OCI-LY3 (cell line): ENCODE measurements around the gene PLEKHA7.

Experiments used
- H2AFZ ChIP-seq: fragments of 200-600, 300-600 bp; shearing (Covaris generic); 2 replicates; pipeline ENCODE4 v1.6.0; 2014; ENCODE audit warnings: antibody characterized with exemption, low read depth, low read length
- H3K27ac ChIP-seq: fragments of 200-600, 300-600 bp; sonication (generic); 2 replicates; pipeline ENCODE4 v1.5.1; 2014; ENCODE audit warnings: mild to moderate bottlenecking, low read length, moderate library complexity, mixed read lengths
- H3K27me3 ChIP-seq: fragments of 200-600, 300-600 bp; sonication (generic); 2 replicates; pipeline ENCODE4 v1.6.1; 2014; ENCODE audit warnings: low read depth, low read length, mixed read lengths
- H3K36me3 ChIP-seq: fragments of 200-600, 300-600 bp; sonication (generic); replicated peaks from 2 replicates; pipeline ENCODE3; 2014; ENCODE audit warnings: low read depth, low read length, mixed read lengths
- H3K4me1 ChIP-seq: fragments of 300-600, 200-600 bp; sonication (generic); 2 replicates; pipeline ENCODE4 v1.6.1; 2014; ENCODE audit warnings: low read length, mixed read lengths
- H3K4me2 ChIP-seq: fragments of 200-600, 300-600 bp; sonication (generic); 2 replicates; pipeline ENCODE4 v1.6.1; 2014; ENCODE audit warnings: low read length, mixed read lengths
- H3K4me3 ChIP-seq: fragments of 300-600, 200-600 bp; sonication (generic); 2 replicates; pipeline ENCODE4 v1.5.1; 2014; ENCODE audit warnings: antibody characterized with exemption, mild to moderate bottlenecking, low read length, moderate library complexity
- H3K79me2 ChIP-seq: fragments of 300-600, 200-600 bp; shearing (Covaris generic); 2 replicates; pipeline ENCODE4 v1.6.1; 2014; ENCODE audit warnings: mild to moderate bottlenecking, low read length, mixed read lengths
- H3K9ac ChIP-seq: fragments of 300-600, 200-600 bp; shearing (Covaris generic); 2 replicates; pipeline ENCODE4 v1.6.0; 2014; ENCODE audit warnings: mild to moderate bottlenecking, low read length, moderate library complexity
- H3K9me3 ChIP-seq: fragments of 200-600, 300-600 bp; shearing (Covaris generic); 2 replicates; pipeline ENCODE4 v1.6.1; 2014; ENCODE audit warnings: low read length, mixed read lengths; ENCODE audit not compliant: insufficient read depth
- H4K20me1 ChIP-seq: fragments of 200-600, 300-600 bp; sonication (generic); 2 replicates; pipeline ENCODE4 v1.6.1; 2016; ENCODE audit warnings: low read length, mixed read lengths; ENCODE audit not compliant: insufficient read depth
- EZH2phosphoT487 ChIP-seq: fragments of 200-600 bp; shearing (Covaris generic); IDR thresholded peaks from 2 replicates; pipeline ENCODE4 v1.6.1; 2018; ENCODE audit warnings: antibody characterized with exemption, mixed run types, low read depth
- TF ChIP-seq, protein P1 (sequence below): fragments of 200-600, 300-600 bp; sonication (generic); IDR thresholded peaks from 2 replicates; pipeline ENCODE4 v1.5.1; 2014; ENCODE audit warnings: antibody characterized with exemption, low read length, low read depth

The PLEKHA7 gene

DNA sequence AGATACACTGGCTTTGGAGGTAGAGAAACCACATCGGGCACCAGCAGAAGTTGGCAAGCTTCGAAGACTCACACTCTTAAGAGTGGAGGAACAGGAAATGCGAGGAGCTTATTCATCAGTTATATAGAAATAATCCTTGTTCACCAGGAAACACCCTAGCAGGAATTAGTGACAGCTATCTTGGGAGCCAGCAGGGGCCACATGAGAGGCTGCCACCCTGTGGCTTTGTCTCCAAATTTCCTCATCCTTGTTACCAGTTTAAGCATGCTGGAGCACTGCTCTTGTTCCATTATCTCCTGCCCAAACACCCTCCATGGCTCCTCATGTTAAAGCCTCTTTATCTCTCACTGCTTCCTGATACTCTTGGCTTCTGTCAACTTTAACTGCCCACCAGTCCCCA lies 131.0 kb downstream of the PLEKHA7 start:
- no peaks in the 10 kb centered on the region for H3K9me3 ChIP-seq
- H3K4me1 ChIP-seq, result no peaks in the 10 kb centered on the region
- no peaks in the 10 kb centered on the region for H4K20me1 ChIP-seq
- no peak overlapping the region for H3K4me3 ChIP-seq
- H3K27me3 ChIP-seq, result peaks cover 31% of the 10 kb centered on the region
- TF ChIP-seq EZH2phosphoT487, result no peak
- TF ChIP-seq, protein P1, sequence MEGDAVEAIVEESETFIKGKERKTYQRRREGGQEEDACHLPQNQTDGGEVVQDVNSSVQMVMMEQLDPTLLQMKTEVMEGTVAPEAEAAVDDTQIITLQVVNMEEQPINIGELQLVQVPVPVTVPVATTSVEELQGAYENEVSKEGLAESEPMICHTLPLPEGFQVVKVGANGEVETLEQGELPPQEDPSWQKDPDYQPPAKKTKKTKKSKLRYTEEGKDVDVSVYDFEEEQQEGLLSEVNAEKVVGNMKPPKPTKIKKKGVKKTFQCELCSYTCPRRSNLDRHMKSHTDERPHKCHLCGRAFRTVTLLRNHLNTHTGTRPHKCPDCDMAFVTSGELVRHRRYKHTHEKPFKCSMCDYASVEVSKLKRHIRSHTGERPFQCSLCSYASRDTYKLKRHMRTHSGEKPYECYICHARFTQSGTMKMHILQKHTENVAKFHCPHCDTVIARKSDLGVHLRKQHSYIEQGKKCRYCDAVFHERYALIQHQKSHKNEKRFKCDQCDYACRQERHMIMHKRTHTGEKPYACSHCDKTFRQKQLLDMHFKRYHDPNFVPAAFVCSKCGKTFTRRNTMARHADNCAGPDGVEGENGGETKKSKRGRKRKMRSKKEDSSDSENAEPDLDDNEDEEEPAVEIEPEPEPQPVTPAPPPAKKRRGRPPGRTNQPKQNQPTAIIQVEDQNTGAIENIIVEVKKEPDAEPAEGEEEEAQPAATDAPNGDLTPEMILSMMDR, result no peak
- H3K9ac ChIP-seq, result no peak overlapping the region
- no peak overlapping the region for H3K4me2 ChIP-seq
- no peak overlapping the region for H3K27ac ChIP-seq
- H3K79me2 ChIP-seq, result no peaks in the 10 kb centered on the region
- H3K36me3 ChIP-seq, result no peaks in the 10 kb centered on the region
- no peak overlapping the region for H2AFZ ChIP-seq

DNA sequence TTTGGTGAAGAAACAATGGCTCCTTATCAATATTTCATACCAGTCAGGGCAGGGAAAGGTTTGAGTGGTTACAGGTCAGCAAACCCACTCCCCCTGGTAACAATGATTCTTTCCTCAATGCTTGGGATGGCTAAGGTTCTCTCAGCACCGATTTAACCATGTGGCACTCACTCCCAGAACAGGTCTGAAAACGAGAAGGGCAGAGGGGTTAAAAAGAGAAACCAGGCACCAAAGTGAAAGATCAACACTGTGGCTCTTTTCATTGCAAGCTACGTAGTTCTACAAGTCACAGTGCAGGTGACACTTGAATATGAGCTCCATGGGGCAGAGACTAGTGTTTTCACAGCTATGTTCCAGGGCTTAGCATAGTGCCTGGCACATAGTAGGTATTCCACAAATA lies 132.4 kb downstream of the PLEKHA7 start:
- Histone ChIP-seq H3K9me3 (no peaks in the 10 kb centered on the region), H3K4me3 (no peak overlapping the region), H3K79me2 (no peaks in the 10 kb centered on the region), H3K4me1 (no peaks in the 10 kb centered on the region), H3K27ac (no peak overlapping the region), H3K36me3 (no peaks in the 10 kb centered on the region), H2AFZ (no peak overlapping the region), H3K27me3 (peaks cover 39% of the 10 kb centered on the region), H3K4me2 (no peak overlapping the region), H3K9ac (no peak overlapping the region), H4K20me1 (no peaks in the 10 kb centered on the region)
- TF ChIP-seq, protein P1, result no peak
- no peak for TF ChIP-seq EZH2phosphoT487

DNA sequence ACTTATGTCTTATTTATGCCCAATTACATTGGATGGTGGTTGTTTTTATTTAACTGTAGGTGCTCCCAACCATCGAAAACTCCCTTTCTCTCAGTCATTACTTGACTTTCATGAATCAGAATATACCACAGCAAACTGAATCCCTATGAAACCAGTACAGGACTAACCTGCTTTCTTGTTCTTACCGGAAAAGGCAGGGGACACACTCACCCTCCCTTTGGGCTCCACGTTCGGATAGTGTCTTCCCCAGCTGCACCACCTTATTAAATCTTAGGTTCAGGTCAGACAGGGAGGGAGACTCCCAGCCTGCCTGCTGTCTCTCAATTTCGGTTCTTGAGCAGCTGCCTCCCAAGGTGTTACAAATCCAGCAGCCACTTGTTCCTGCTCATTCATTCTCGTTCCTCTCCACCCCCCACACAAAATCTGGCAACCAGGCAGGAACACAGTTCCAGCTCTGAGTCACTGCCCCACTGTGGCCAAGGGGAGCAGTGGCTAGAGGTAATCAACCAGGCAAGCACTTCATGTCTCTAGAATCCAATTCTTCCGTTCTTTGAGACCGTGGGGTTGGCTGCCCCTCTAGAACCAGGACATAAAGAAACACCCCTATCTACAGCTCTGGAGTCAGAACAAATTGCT lies 133.0 kb downstream of the PLEKHA7 start:
- TF ChIP-seq, protein P1, result no peak
- TF ChIP-seq EZH2phosphoT487, result no peak

DNA sequence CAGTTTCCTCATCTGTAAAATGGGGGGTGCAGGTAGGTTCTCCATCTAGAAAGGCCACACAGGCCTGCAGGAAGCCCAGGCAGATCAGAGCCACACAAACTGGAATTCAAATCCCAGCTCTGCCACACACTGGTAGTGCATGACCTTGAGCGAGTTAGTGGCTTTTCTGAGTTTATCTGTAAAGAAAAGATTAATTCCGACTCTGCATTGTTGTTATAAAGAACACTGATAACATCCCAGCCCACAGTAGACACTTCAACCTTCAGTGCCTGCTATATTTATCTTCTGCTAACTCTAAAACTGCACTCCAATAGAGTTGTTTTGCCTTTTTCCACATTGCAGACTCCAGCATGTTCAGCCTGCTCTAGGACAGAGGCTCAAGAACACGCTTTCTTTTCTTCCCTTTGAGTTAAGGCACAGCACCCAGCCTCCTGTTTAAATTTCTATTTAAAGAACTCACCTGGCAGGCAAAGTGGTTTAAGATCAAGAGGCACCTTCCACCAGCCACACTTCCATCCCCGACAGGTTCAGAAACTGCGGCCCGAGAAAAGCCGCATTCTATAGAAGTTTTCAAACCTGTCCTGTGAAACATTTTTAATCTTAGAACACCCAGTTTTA lies 133.9 kb downstream of the PLEKHA7 start:
- Histone ChIP-seq H3K4me3 (no peak overlapping the region), H3K9me3 (no peaks in the 10 kb centered on the region), H3K27ac (no peak overlapping the region), H2AFZ (no peak overlapping the region), H3K4me1 (no peaks in the 10 kb centered on the region), H3K36me3 (no peaks in the 10 kb centered on the region), H3K27me3 (peaks cover 44% of the 10 kb centered on the region), H3K9ac (no peak overlapping the region), H4K20me1 (no peaks in the 10 kb centered on the region), H3K4me2 (no peak overlapping the region), H3K79me2 (no peaks in the 10 kb centered on the region)
- TF ChIP-seq EZH2phosphoT487, result no peak
- TF ChIP-seq, protein P1, result no peak

More for the DNA sequence above, 133.0 kb downstream of the PLEKHA7 start:
- Histone ChIP-seq H4K20me1 (no peaks in the 10 kb centered on the region), H3K4me2 (no peak overlapping the region), H3K79me2 (no peaks in the 10 kb centered on the region), H2AFZ (no peak overlapping the region), H3K4me3 (no peak overlapping the region), H3K4me1 (no peaks in the 10 kb centered on the region), H3K36me3 (no peaks in the 10 kb centered on the region), H3K9ac (no peak overlapping the region), H3K9me3 (no peaks in the 10 kb centered on the region), H3K27me3 (peaks cover 42% of the 10 kb centered on the region), H3K27ac (no peak overlapping the region)
